Vagina (tissue), 2 donors: ENCODE results near the gene PLCB1. TPM values are rescaled to one million over a fixed set of nuclear protein-coding genes. Genes with fewer than 3 reads are reported as not detected.

ENCODE experiments used
- DNase-seq, 2 donors: peaks; one replicate each; pipeline ENCODE4 v3.0.0-alpha.2; 2017; ENCODE audit errors: extremely low spot score in 2 of 2
- H3K27ac ChIP-seq: fragments of 200-600 bp; sonication (generic); one replicate; pipeline ENCODE4 v1.5.1; 2019
- H3K27me3 ChIP-seq: fragments of 200-600 bp; sonication (generic); one replicate; pipeline ENCODE4 v1.5.1; 2019
- H3K36me3 ChIP-seq, 2 donors: fragments of 200-600 bp; sonication (generic); one replicate each; pipeline ENCODE4 v1.5.1; 2017 to 2019
- H3K4me1 ChIP-seq: fragments of 200-600 bp; sonication (generic); one replicate; pipeline ENCODE4 v1.5.1; 2019
- H3K4me3 ChIP-seq, 2 donors: fragments of 200-600 bp; sonication (generic); 1 replicate in 1 of 2; 2 replicates in 1 of 2; pipeline ENCODE4 v1.5.1; 2016 to 2019
- H3K9me3 ChIP-seq: fragments of 200-600 bp; sonication (generic); one replicate; pipeline ENCODE4 v1.5.1; 2019
- CTCF ChIP-seq, 3 experiments: fragments of 450-650 bp in 2 of 3; fragments of 200-600 bp in 1 of 3; sonication (generic) in 1 of 3; IDR thresholded peaks; one replicate each; pipeline ENCODE4 v1.5.1; 2017 to 2019; ENCODE audit warnings: antibody characterized with exemption in 3 of 3, mild to moderate bottlenecking in 2 of 3, moderate library complexity in 2 of 3
- POLR2A ChIP-seq, 2 donors: fragments of 450-650 bp; IDR thresholded peaks; one replicate each; pipeline ENCODE4 v1.6.1; 2017; ENCODE audit warnings: antibody characterized with exemption in 2 of 2, mild to moderate bottlenecking in 2 of 2, moderate library complexity in 2 of 2
- POLR2AphosphoS5 ChIP-seq, 2 donors: sonication (generic); formaldehyde crosslinking; IDR thresholded peaks; one replicate each; pipeline ENCODE4 v1.9.0; 2017; ENCODE audit warnings: antibody characterized with exemption in 2 of 2, mild to moderate bottlenecking in 2 of 2, low read depth in 1 of 2; ENCODE audit not compliant: insufficient read depth in 1 of 2
- intact Hi-C: fragments of 100-400 bp; cut with DNase I; formaldehyde crosslinking; loops from one replicate; pipeline ENCODE4 v1.15.1; 2023
- total RNA-seq: library from RNA; depleted of rRNA; stranded (reverse); fragments of >200 nt; gene quantifications from one replicate; pipeline ENCODE4 v1.2.3, GENCODE V29; 2016

PLCB1 gene
- total RNA-seq, 1 donor from 2014 or later: 32.4 TPM

GRCh38 chr20:8128291-8129060 is 3.6 kb upstream of the PLCB1 start:
- no peak for DNase-seq
- Histone ChIP-seq H3K36me3 (no peaks in the 10 kb centered on the region), H3K4me1 (peaks cover 16% of the 10 kb centered on the region), H3K27ac (no peak overlapping the region), H3K9me3 (no peaks in the 10 kb centered on the region), H3K27me3 (no peaks in the 10 kb centered on the region), H3K4me3 (no peak overlapping the region)
- no peak for TF ChIP-seq POLR2AphosphoS5 (IDR thresholded peaks at IDR 0.05; ENCODE audit: insufficient read depth in 1 of 2, low read depth in 1 of 2)
- no peak for TF ChIP-seq POLR2A (IDR thresholded peaks at IDR 0.05)
- no peak for TF ChIP-seq CTCF (IDR thresholded peaks at IDR 0.05)
- intact Hi-C loops: loop anchor here (10.0 kb wide), 1 partner anchor 94 kb away; no protein-coding TSS in a partner anchor

GRCh38 chr20:8129211-8129976 is 2.7 kb upstream of the PLCB1 start:
- Histone ChIP-seq H3K36me3 (no peaks in the 10 kb centered on the region), H3K4me1 (peaks cover 17% of the 10 kb centered on the region), H3K4me3 (no peak overlapping the region), H3K27me3 (no peaks in the 10 kb centered on the region), H3K9me3 (no peaks in the 10 kb centered on the region), H3K27ac (no peak overlapping the region)
- intact Hi-C loops: loop anchor here (10.0 kb wide), 1 partner anchor 95 kb away; no protein-coding TSS in a partner anchor
- DNase-seq: no peak
- TF ChIP-seq POLR2A (IDR thresholded peaks at IDR 0.05) (no peak), CTCF (IDR thresholded peaks at IDR 0.05) (no peak), POLR2AphosphoS5 (IDR thresholded peaks at IDR 0.05; ENCODE audit: insufficient read depth in 1 of 2, low read depth in 1 of 2) (no peak)

GRCh38 chr20:8130840-8131526 is 1.1 kb upstream of the PLCB1 start:
- Histone ChIP-seq H3K9me3 (no peaks in the 10 kb centered on the region), H3K4me3 (peak overlapping the region; percentile 72 to 93), H3K27ac (peak overlapping the region; percentile 89), H3K27me3 (no peaks in the 10 kb centered on the region), H3K36me3 (no peaks in the 10 kb centered on the region), H3K4me1 (peaks cover 17% of the 10 kb centered on the region)
- DNase-seq: no peak
- intact Hi-C loops: loop anchor here (5.0 kb wide), 1 partner anchor 256 kb away; no protein-coding TSS in a partner anchor
- no peak for TF ChIP-seq POLR2AphosphoS5 (IDR thresholded peaks at IDR 0.05; ENCODE audit: insufficient read depth in 1 of 2, low read depth in 1 of 2)
- TF ChIP-seq POLR2A (IDR thresholded peaks at IDR 0.05): no peak
- no peak for TF ChIP-seq CTCF (IDR thresholded peaks at IDR 0.05)

GRCh38 chr20:8132484-8133309 is 631 bp downstream of the PLCB1 start:
- Histone ChIP-seq H3K9me3 (no peaks in the 10 kb centered on the region), H3K4me3 (peak overlapping the region; percentile 72 to 93), H3K36me3 (no peaks in the 10 kb centered on the region), H3K4me1 (peaks cover 17% of the 10 kb centered on the region), H3K27ac (peak overlapping the region; percentile 89), H3K27me3 (no peaks in the 10 kb centered on the region)
- no peak for DNase-seq
- peak in 1 of 2 donors; percentile 12 for TF ChIP-seq POLR2AphosphoS5 (IDR thresholded peaks at IDR 0.05; ENCODE audit: insufficient read depth in 1 of 2, low read depth in 1 of 2)
- no peak for TF ChIP-seq POLR2A (IDR thresholded peaks at IDR 0.05)
- no peak for TF ChIP-seq CTCF (IDR thresholded peaks at IDR 0.05)
- intact Hi-C loops: loop anchor here (2.0 to 5.0 kb wide), 2 partner anchors 255 to 588 kb away; no protein-coding TSS in a partner anchor
